Psoas muscle (tissue), 8 donors: ENCODE results near the gene MAT2B. TPM values are rescaled to one million over a fixed set of nuclear protein-coding genes. Genes with fewer than 3 reads are reported as not detected.

Experiments
- ATAC-seq, 4 donors: fragments of 200-7000 bp; cut with Tn5 transposase; one replicate each; pipeline ENCODE4 v1.9.1; 2020; ENCODE audit warnings: moderate library complexity in 3 of 4, mild to moderate bottlenecking in 2 of 4
- DNase-seq, 2 donors: peaks; one replicate each; pipeline ENCODE4 v3.0.0-alpha.2; 2020
- H3K27ac ChIP-seq: fragments of 200-600 bp; one replicate; pipeline ENCODE4 v1.8.0; 2022
- H3K27me3 ChIP-seq, 3 donors: fragments of 200-600 bp in 1 of 3; one replicate each; pipeline versions ENCODE4 v1.6.1 to v1.8.0; 2013 to 2022; ENCODE audit warnings: low read length in 2 of 3, mild to moderate bottlenecking in 2 of 3, moderate library complexity in 1 of 3; ENCODE audit not compliant: insufficient read depth in 3 of 3
- H3K36me3 ChIP-seq, 2 donors: fragments of 200-600 bp in 1 of 2; one replicate each; pipeline versions ENCODE4 v1.6.1 to v1.8.0; 2013 to 2022; ENCODE audit warnings: low read depth in 1 of 2, mild to moderate bottlenecking in 1 of 2, moderate library complexity in 1 of 2; ENCODE audit not compliant: insufficient read depth in 1 of 2
- H3K4me1 ChIP-seq: fragments of 200-600 bp; one replicate; pipeline ENCODE4 v1.8.0; 2022
- H3K4me3 ChIP-seq: fragments of 200-600 bp; one replicate; pipeline ENCODE4 v1.8.0; 2022; ENCODE audit warnings: mild to moderate bottlenecking
- H3K9me3 ChIP-seq: fragments of 200-600 bp; one replicate; pipeline ENCODE4 v1.8.0; 2022
- CTCF ChIP-seq: fragments of 200-600 bp; IDR thresholded peaks from one replicate; pipeline ENCODE4 v1.8.0; 2022; ENCODE audit warnings: antibody characterized with exemption
- WGBS, 3 donors: extraction: QIAGEN DNeasy Blood & Tissue Kit; methylation state at CpG; one replicate each; pipeline versions ENCODE4 v1.1.6 to v1.1.7; 2013; 5-methylcytosine and 5-hydroxymethylcytosine counted together
- intact Hi-C, 2 donors: fragments of 100-400 bp; cut with DNase I; formaldehyde crosslinking; loops; one replicate each; pipeline versions ENCODE4 v1.11.0 to v1.14.2; 2022
- long read RNA-seq, 2 donors: library from polyadenylated mRNA; unstranded; transcript quantifications; one replicate each; pipeline ENCODE4 v2.0.0, GENCODE V29; 2021
- polyA plus RNA-seq, 3 donors: library from polyadenylated mRNA; stranded (reverse); fragments of 200-250 nt; gene quantifications; one replicate each; pipeline ENCODE4 v1.2.3, GENCODE V29; 2013
- total RNA-seq, 4 donors: library from RNA; stranded (reverse); fragmentation: NEBNext Ultra II Directional in 2 of 4; extraction: Animal tissue kit (Norgen Biotek cat#: 25700) in 2 of 4; gene quantifications; one replicate each; pipeline versions ENCODE4 v1.2.1 to v1.2.4, GENCODE V29; 2021 to 2023
- donor health status: healthy with polysubstance abuse.
- donor health status: DM: no; HTN: no; CAD: no; lungs with moderate emphysema.
- donor health status: Bipolar disorder and iron deficiency.
- donor health status: healthy.
- donor health status: DM: yes; HTN: yes; CAD: no.
- donor health status: DM: no; HTN: no; CAD: no.
- donor health status: DM: no; HTN: no; CAD: no.
- donor health status: DM: yes; HTN: yes; CAD: no.

The MAT2B gene
- total RNA-seq (10 to 100 TPM; 27.3 to 35.9 (median 32.6) TPM), polyA plus RNA-seq (10 to 100 TPM; 29.7 to 72.7 (median 37.8) TPM)
- long read RNA-seq, donor 1, transcript MAT2B-202 (7 exons, 2,103 nt): major isoform, 38 of 46 reads
- long read RNA-seq, donor 1, partial matches to known transcripts: 3 of 46 reads
- long read RNA-seq, donor 1, other reads (novel, unspliced or antisense): 2 of 46 reads
- long read RNA-seq, donor 2, transcript MAT2B-202 (7 exons, 2,103 nt): major isoform, 66 of 74 reads
- long read RNA-seq, donor 2, partial matches to known transcripts: 2 of 74 reads
- long read RNA-seq, donor 2, other reads (novel, unspliced or antisense): 4 of 74 reads

GRCh38 chr5:163505368-163506094, at the start of gene MAT2B:
MAT2B (plus strand) TSS chr5:163505619; CDS start chr5:163505687, 68 bp downstream.
- Histone ChIP-seq H3K4me1 (peaks cover 39% of the 10 kb centered on the region), H3K9me3 (no peaks in the 10 kb centered on the region), H3K27ac (peak within 1 kb of the TSS; percentile 99), H3K36me3 (no peaks in the 10 kb centered on the region), H3K4me3 (peak within 1 kb of the TSS; percentile 88), H3K27me3 (no peaks in the 10 kb centered on the region)
- peak; percentile 48 for TF ChIP-seq CTCF
- ATAC-seq (peak; percentile 95 to 99 (median 97)), DNase-seq (peak; percentile 96 to 98)
- WGBS, 3 donors: 0% methylated on average over 62 to 64 of the region's 64 CpGs
- intact Hi-C loops: loop anchor here (2.0 kb wide), 2 partner anchors 43 to 45 kb away; partner anchors contain the start of genes HMMR (in 1 of the 2) and NUDCD2 (in 1 of the 2)

- Histone ChIP-seq H3K4me1 (peaks cover 22% of the 10 kb centered on the region), H3K9me3 (no peaks in the 10 kb centered on the region), H3K36me3 (peaks cover 0 to 58% of the 10 kb centered on the region in 2 donors), H3K4me3 (no peak overlapping the region), H3K27ac (no peak overlapping the region), H3K27me3 (no peaks in the 10 kb centered on the region)
- WGBS, 3 donors: 84 to 92% (median 87%) methylated on average over 2 of the region's 2 CpGs
- no peak for TF ChIP-seq CTCF
- ATAC-seq (no peak), DNase-seq (no peak)
- intact Hi-C loops: no loop called here
Measured at GRCh38 chr5:163456029-163456589, 49.3 kb upstream of the MAT2B start.

GRCh38 chr5:163456840-163457239, 48.6 kb upstream of the MAT2B start:
- ATAC-seq: no peak
- intact Hi-C loops: no loop called here
- Histone ChIP-seq H3K36me3 (peaks cover 0 to 51% of the 10 kb centered on the region in 2 donors), H3K4me3 (no peak overlapping the region), H3K4me1 (peaks cover 29% of the 10 kb centered on the region), H3K9me3 (no peaks in the 10 kb centered on the region), H3K27ac (no peak overlapping the region), H3K27me3 (no peaks in the 10 kb centered on the region)
- DNase-seq: no peak
- 94 to 95% (median 94%) methylated on average over 7 of the region's 7 CpGs for WGBS, 3 donors
- no peak for TF ChIP-seq CTCF

- DNase-seq (no peak), ATAC-seq (no peak)
- no peak for TF ChIP-seq CTCF
- H3K36me3 ChIP-seq: peaks cover 0 to 31% of the 10 kb centered on the region in 2 donors
- intact Hi-C loops: loop anchor here in 1 of 2 donors (1.0 kb wide), 1 partner anchor 20 kb away; no protein-coding TSS in a partner anchor
- no peaks in the 10 kb centered on the region for H3K9me3 ChIP-seq
- WGBS, 3 donors: 36 to 42% (median 37%) methylated on average over 6 of the region's 6 CpGs
- H3K27me3 ChIP-seq: no peaks in the 10 kb centered on the region
- H3K4me1 ChIP-seq: peaks cover 30% of the 10 kb centered on the region
- peak overlapping the region; percentile 78 for H3K4me3 ChIP-seq
- H3K27ac ChIP-seq: peak overlapping the region; percentile 95
Measured at GRCh38 chr5:163458778-163459385, 46.5 kb upstream of the MAT2B start.
